MM.1S (cell line): ENCODE measurements around the gene FBH1.

Source experiments
- EZH2 ChIP-seq: fragments of 300-600 bp; sonication (generic); optimal IDR thresholded peaks from 2 replicates; pipeline ENCODE3; 2017; ENCODE audit warnings: low read depth, mild to moderate bottlenecking, antibody characterized with exemption, low read length, mixed read lengths
- EZH2phosphoT487 ChIP-seq: fragments of 300-600 bp; sonication (generic); IDR thresholded peaks from 2 replicates; pipeline ENCODE4 v1.6.1; 2018; ENCODE audit warnings: antibody characterized with exemption, low read length
- TF ChIP-seq, protein P1 (sequence below): fragments of 300-600 bp; sonication (generic); IDR thresholded peaks from 2 replicates; pipeline ENCODE4 v1.5.1; 2016; ENCODE audit warnings: antibody characterized with exemption, low read length, mixed read lengths

DNA sequence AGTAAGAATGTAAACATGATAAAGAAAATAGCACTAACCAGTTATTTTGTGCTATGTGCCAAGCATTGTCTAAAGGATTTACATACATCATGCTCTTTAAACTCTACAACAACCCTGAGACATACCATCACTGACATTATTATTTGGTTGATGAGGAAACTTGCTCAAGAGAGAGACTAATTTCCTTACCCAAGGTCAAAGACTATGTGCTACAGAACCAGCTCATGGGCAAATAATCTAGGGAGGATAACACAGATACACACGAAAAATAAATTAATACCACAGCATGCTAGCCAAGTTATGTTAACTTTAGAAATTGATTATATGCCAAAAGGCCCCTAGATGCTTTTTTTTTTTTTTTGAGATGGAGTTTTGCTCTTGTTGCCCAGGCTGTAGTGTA is 3.0 kb upstream of the FBH1 start:
- TF ChIP-seq, protein P1, sequence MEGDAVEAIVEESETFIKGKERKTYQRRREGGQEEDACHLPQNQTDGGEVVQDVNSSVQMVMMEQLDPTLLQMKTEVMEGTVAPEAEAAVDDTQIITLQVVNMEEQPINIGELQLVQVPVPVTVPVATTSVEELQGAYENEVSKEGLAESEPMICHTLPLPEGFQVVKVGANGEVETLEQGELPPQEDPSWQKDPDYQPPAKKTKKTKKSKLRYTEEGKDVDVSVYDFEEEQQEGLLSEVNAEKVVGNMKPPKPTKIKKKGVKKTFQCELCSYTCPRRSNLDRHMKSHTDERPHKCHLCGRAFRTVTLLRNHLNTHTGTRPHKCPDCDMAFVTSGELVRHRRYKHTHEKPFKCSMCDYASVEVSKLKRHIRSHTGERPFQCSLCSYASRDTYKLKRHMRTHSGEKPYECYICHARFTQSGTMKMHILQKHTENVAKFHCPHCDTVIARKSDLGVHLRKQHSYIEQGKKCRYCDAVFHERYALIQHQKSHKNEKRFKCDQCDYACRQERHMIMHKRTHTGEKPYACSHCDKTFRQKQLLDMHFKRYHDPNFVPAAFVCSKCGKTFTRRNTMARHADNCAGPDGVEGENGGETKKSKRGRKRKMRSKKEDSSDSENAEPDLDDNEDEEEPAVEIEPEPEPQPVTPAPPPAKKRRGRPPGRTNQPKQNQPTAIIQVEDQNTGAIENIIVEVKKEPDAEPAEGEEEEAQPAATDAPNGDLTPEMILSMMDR = no peak
- TF ChIP-seq EZH2 (no peak), EZH2phosphoT487 (no peak)
